HepG2 (cell line): ENCODE results near the gene MBOAT7. TPM values are rescaled to one million over a fixed set of nuclear protein-coding genes. Genes with fewer than 3 reads are reported as not detected.
A peak's percentile ranks its signal among the peaks of the same experiment; 100 is the strongest.

Experiments used
- BHLHE40 ChIP-seq: IDR thresholded peaks from 2 replicates; pipeline ENCODE4 v1.6.1; 2011; ENCODE audit warnings: low read length, improper control_type of control experiment
- CREB3 ChIP-seq: sonication (generic); formaldehyde crosslinking; IDR thresholded peaks from 2 replicates; pipeline ENCODE4 v1.5.0; 2020; ENCODE audit warnings: missing genetic modification reagents
- HINFP ChIP-seq: sonication (generic); formaldehyde crosslinking; IDR thresholded peaks from 2 replicates; pipeline ENCODE4 v1.4.0; 2020; ENCODE audit warnings: low read depth, mild to moderate bottlenecking, missing genetic modification reagents
- HMG20A ChIP-seq: IDR thresholded peaks from 2 replicates; pipeline ENCODE4 v1.6.1; 2016; ENCODE audit warnings: borderline replicate concordance
- HOXA9 ChIP-seq: sonication (generic); formaldehyde crosslinking; IDR thresholded peaks from 2 replicates; pipeline ENCODE4 v1.8.1; 2022; ENCODE audit warnings: missing genetic modification reagents, mild to moderate bottlenecking, moderate library complexity, borderline replicate concordance
- LCORL ChIP-seq, 2 experiments: fragments of 450-650 bp in 1 of 2; sonication (generic) in 1 of 2; formaldehyde crosslinking in 1 of 2; IDR thresholded peaks; 2 replicates each; pipeline versions ENCODE4 v1.5.0 to v1.6.1; 2017 to 2020; ENCODE audit warnings: antibody characterized with exemption in 1 of 2, missing genetic modification reagents in 1 of 2
- NR2F1 ChIP-seq, 2 experiments: fragments of 450-650 bp in 1 of 2; formaldehyde crosslinking in 1 of 2; IDR thresholded peaks; 2 replicates each; pipeline versions ENCODE4 v1.5.0 to v1.6.1; 2016 to 2020; ENCODE audit warnings: mild to moderate bottlenecking in 1 of 2, missing compliant biosample characterization in 1 of 2, missing genetic modification reagents in 1 of 2, moderate library complexity in 1 of 2
- PTBP1 ChIP-seq: fragments of 200-400 bp; formaldehyde crosslinking; IDR thresholded peaks from 2 replicates; pipeline ENCODE4 v1.6.1; 2018; ENCODE audit warnings: low read length, low read depth; ENCODE audit not compliant: poor library complexity, severe bottlenecking
- SAP130 ChIP-seq: IDR thresholded peaks from 2 replicates; pipeline ENCODE4 v1.6.1; 2016; ENCODE audit warnings: low read depth
- SOX13 ChIP-seq, 3 experiments: fragments of 450-650 bp in 1 of 3; sonication (generic) in 1 of 3; formaldehyde crosslinking in 1 of 3; IDR thresholded peaks in 2 of 3; conservative IDR thresholded peaks in 1 of 3; 2 replicates each; pipeline versions ENCODE4 v1.5.0 to v1.6.1; 2016 to 2020; ENCODE audit warnings: antibody characterized with exemption in 1 of 3, mild to moderate bottlenecking in 1 of 3, missing compliant biosample characterization in 1 of 3, missing genetic modification reagents in 1 of 3, moderate library complexity in 1 of 3
- TGIF2 ChIP-seq: IDR thresholded peaks from 2 replicates; pipeline ENCODE4 v1.6.1; 2016; ENCODE audit warnings: control low read depth, missing compliant biosample characterization
- USF2 ChIP-seq, 2 experiments: sonication (generic) in 1 of 2; formaldehyde crosslinking in 1 of 2; IDR thresholded peaks; 2 replicates each; pipeline versions ENCODE4 v1.5.1 to v1.6.1; 2011 to 2020; ENCODE audit warnings: borderline replicate concordance in 1 of 2, low read depth in 1 of 2, low read length in 1 of 2, mild to moderate bottlenecking in 1 of 2, missing genetic modification reagents in 1 of 2, moderate library complexity in 1 of 2
- ZNF282 ChIP-seq: fragments of 450-650 bp; IDR thresholded peaks from 2 replicates; pipeline ENCODE4 v1.6.1; 2018; ENCODE audit not compliant: partially characterized antibody
- ZNF512B ChIP-seq: sonication (generic); formaldehyde crosslinking; IDR thresholded peaks from 2 replicates; pipeline ENCODE4 v1.5.1; 2020; ENCODE audit warnings: missing genetic modification reagents, mild to moderate bottlenecking, borderline replicate concordance
- ZNF616 ChIP-seq: sonication (generic); formaldehyde crosslinking; IDR thresholded peaks from 2 replicates; pipeline ENCODE4 v1.5.0; 2020; ENCODE audit warnings: low read depth, mild to moderate bottlenecking, missing genetic modification reagents
- ZNF784 ChIP-seq: sonication (generic); formaldehyde crosslinking; IDR thresholded peaks from 2 replicates; pipeline ENCODE4 v1.5.1; 2020; ENCODE audit warnings: missing genetic modification reagents, mild to moderate bottlenecking, borderline replicate concordance
- ZNF800 ChIP-seq: sonication (generic); formaldehyde crosslinking; IDR thresholded peaks from 2 replicates; pipeline ENCODE4 v1.4.0; 2020; ENCODE audit warnings: missing genetic modification reagents
- polyA plus RNA-seq, 8 experiments: library from polyadenylated mRNA; depleted of rRNA in 3 of 8; stranded (reverse) in 7 of 8; unstranded in 1 of 8; fragments of >200 nt; fragmentation: Illumina TruSeq in 4 of 8; extraction: Trizol in 4 of 8; gene quantifications; 2 replicates each; pipeline versions ENCODE4 v1.2.1 to v1.2.3, GENCODE V29; 2011 to 2016; ENCODE audit warnings: low read depth in 4 of 8, missing spikeins in 1 of 8, mixed read lengths in 1 of 8; ENCODE audit not compliant: insufficient read depth in 1 of 8
- total RNA-seq, 5 experiments: library from RNA; depleted of rRNA; stranded (reverse); fragments of >200 nt; fragmentation: Illumina TruSeq; extraction: Trizol; gene quantifications; 2 replicates each; pipeline ENCODE4 v1.2.3, GENCODE V29; 2016; ENCODE audit warnings: low read depth in 1 of 5

The MBOAT7 gene
- total and polyA plus RNA-seq, 2 of the 13 experiments (the other 11 are each of a cell fraction or from before 2014, with no cell fraction given) = 22.2 to 25.5 TPM

GRCh38 chr19:54133312-54133956, 55.9 kb downstream of the MBOAT7 start (continued):
- TF ChIP-seq HOXA9 (CRISPR knock-in tag) = no peak
- TF ChIP-seq USF2 (IDR thresholded peaks at IDR 0.05; ENCODE audit: low read depth, low read length) = peak; percentile 48; the same call in 1 of the 2 replicates
- TF ChIP-seq USF2 (CRISPR knock-in tag; IDR thresholded peaks at IDR 0.05; ENCODE audit: borderline replicate concordance) = no peak
- TF ChIP-seq LCORL (IDR thresholded peaks at IDR 0.05) = no peak
- TF ChIP-seq LCORL (CRISPR knock-in tag; IDR thresholded peaks at IDR 0.05) = no peak
- no peak for TF ChIP-seq SOX13 (IDR thresholded peaks at IDR 0.05)
- no peak for TF ChIP-seq SOX13 (CRISPR knock-in tag; conservative IDR thresholded peaks at IDR 0.05 in 1 of 2, IDR thresholded peaks at IDR 0.05 in 1 of 2)
- TF ChIP-seq SAP130 (CRISPR knock-in tag) = no peak
- TF ChIP-seq ZNF784 (CRISPR knock-in tag) = no peak
- TF ChIP-seq NR2F1 (CRISPR knock-in tag; IDR thresholded peaks at IDR 0.05) = no peak
- TF ChIP-seq ZNF282 = no peak
- no peak for TF ChIP-seq TGIF2 (CRISPR knock-in tag)
- TF ChIP-seq BHLHE40 = peak; percentile 57
- TF ChIP-seq PTBP1 = peak; percentile 99
- TF ChIP-seq CREB3 (CRISPR knock-in tag) = no peak
- no peak for TF ChIP-seq HMG20A
- no peak for TF ChIP-seq ZNF512B (CRISPR knock-in tag)
- no peak for TF ChIP-seq ZNF800 (CRISPR knock-in tag)
- TF ChIP-seq HINFP (CRISPR knock-in tag) = no peak
- no peak for TF ChIP-seq ZNF616 (CRISPR knock-in tag)
